Body of pancreas (tissue), 4 donors: Measurements from ENCODE around the gene EFR3B. TPM values are rescaled to one million over a fixed set of nuclear protein-coding genes. Genes with fewer than 3 reads are reported as not detected.
"Not testable (repeated sequence)": the region's sequence is repeated elsewhere in the genome, so short reads cannot be mapped to it uniquely, and the experiment has no call there.

Experiments
- ATAC-seq: fragments of 150-250 bp; one replicate; pipeline ENCODE4 v1.9.1; 2016
- DNase-seq, 4 donors: peaks; one replicate each; pipeline ENCODE4 v3.0.0-alpha.2; 2019
- H3K27ac ChIP-seq, 4 donors: fragments of 200-600 bp; sonication (generic); 1 replicate in 3 of 4; 2 replicates in 1 of 4; pipeline versions ENCODE4 v1.5.1 to v1.6.1; 2016 to 2019; ENCODE audit warnings: mild to moderate bottlenecking in 1 of 4, mixed read lengths in 1 of 4, moderate library complexity in 1 of 4
- H3K27me3 ChIP-seq, 2 donors: fragments of 200-600 bp; sonication (generic); one replicate each; pipeline ENCODE4 v1.6.0; 2016; ENCODE audit warnings: mild to moderate bottlenecking in 1 of 2
- H3K36me3 ChIP-seq, 2 donors: fragments of 200-600 bp; sonication (generic); replicated peaks in 1 of 2; 2 replicates each; pipeline ENCODE4 v1.5.1; 2016; ENCODE audit warnings: low read depth in 2 of 2; ENCODE audit not compliant: insufficient read depth in 1 of 2
- H3K4me1 ChIP-seq: fragments of 200-600 bp; sonication (generic); one replicate; pipeline ENCODE4 v1.6.0; 2016
- H3K4me3 ChIP-seq, 2 donors: fragments of 200-600 bp; sonication (generic); 1 replicate in 1 of 2; 2 replicates in 1 of 2; pipeline ENCODE4 v1.5.1; 2016 to 2019
- H3K9me3 ChIP-seq, 3 donors: fragments of 200-600 bp; sonication (generic); 1 replicate in 2 of 3; 2 replicates in 1 of 3; pipeline ENCODE4 v1.5.1; 2016
- POLR2A ChIP-seq, 3 donors: fragments of 450-650 bp; IDR thresholded peaks; one replicate each; pipeline ENCODE4 v1.6.1; 2016; ENCODE audit warnings: antibody characterized with exemption in 3 of 3, mild to moderate bottlenecking in 2 of 3
- WGBS, 2 donors: methylation state at CpG; one replicate each; pipeline ENCODE4 v1.1.5; 2017; 5-methylcytosine and 5-hydroxymethylcytosine counted together
- intact Hi-C: fragments of 100-400 bp; cut with DNase I; formaldehyde crosslinking; loops from one replicate; pipeline ENCODE4 v1.15.1; 2023
- total RNA-seq, 2 donors: library from RNA; depleted of rRNA; stranded (reverse); fragments of >200 nt; gene quantifications; one replicate each; pipeline ENCODE4 v1.1.0, GENCODE V29; 2016
- TF ChIP-seq, protein P1 (sequence below), 7 experiments: fragments of 450-650 bp in 4 of 7; fragments of 200-600 bp in 3 of 7; sonication (generic) in 3 of 7; IDR thresholded peaks; one replicate each; pipeline ENCODE4 v1.5.1; 2016 to 2019; ENCODE audit warnings: antibody characterized with exemption in 7 of 7

Gene EFR3B
- total RNA-seq, 2 donors from 2014 or later, result under 0.01 to 0.52 TPM

DNA sequence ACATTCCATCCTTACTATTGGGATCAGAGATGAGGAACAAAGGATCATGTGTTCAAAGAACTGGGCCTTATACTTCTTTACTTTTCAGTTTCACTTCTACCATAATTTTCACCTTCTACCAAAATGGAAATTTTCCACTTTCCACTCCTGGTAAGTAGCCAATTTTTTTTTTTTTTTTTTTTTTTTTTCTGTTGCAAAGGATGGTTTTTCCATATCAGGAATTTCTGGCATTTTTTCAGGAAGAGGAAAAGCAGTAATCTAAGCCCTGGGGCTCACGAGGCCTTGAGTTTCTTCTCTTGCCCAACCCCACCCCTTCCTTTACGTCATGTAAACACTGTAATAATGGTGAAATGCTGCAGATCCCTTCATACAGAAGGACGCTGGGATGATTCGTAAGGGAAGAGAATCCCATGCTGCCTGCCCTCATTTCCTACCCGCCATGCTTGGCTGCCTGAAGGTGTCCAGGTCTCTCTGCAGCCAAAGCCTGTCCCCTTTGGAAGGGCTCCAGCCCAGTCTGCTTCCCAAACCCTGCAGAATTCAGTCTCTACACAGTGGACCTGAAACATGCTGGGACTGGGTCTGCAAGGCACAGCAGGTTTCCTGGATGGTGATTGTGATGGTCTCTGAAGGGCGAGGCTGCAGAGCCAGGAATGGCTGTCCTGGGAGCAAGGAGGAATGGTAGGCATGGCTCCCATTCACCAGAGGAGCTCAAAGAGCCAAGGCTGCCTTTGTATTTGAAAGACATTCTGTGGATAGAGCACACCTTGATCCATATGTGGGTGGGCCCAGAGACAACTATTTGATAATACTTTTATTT is 57.0 kb downstream of the EFR3B start:
- intact Hi-C loops, result no loop called here
- DNase-seq, result peak in 1 of 4 donors; percentile 21
- ATAC-seq, result peak; percentile 74

DNA sequence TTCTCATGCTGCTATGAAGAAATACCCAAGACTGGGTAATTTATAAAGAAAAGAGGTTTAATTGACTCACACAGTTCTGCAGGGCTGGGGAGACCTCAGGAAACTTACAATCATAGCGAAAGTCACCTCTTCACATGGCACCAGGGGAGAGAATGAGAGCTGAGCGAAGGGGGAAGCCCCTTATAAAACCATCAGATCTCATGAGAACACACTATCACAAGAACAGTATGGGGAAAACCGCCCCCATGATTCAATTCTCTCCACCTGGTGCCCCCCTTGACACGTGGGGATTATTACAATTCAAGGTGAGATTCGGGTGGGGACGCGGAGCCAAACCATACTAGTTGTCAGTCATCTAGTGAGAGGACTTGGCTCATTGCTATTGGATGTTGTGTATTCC is 60.5 kb downstream of the EFR3B start:
- intact Hi-C loops, H3K4me1 ChIP-seq, H3K36me3 ChIP-seq, DNase-seq, H3K9me3 ChIP-seq, H3K27me3 ChIP-seq, ATAC-seq, H3K27ac ChIP-seq, H3K4me3 ChIP-seq: not testable (repeated sequence)
- 74 to 80% methylated on average over 7 of the region's 7 CpGs for WGBS, 2 donors

More for the DNA sequence above, 57.0 kb downstream of the EFR3B start:
- H3K27me3 ChIP-seq, result no peaks in the 10 kb centered on the region
- 81 to 83% methylated on average over 6 of the region's 6 CpGs for WGBS, 2 donors
- no peaks in the 10 kb centered on the region for H3K36me3 ChIP-seq
- peak overlapping the region in 1 of 4 donors; percentile 52 for H3K27ac ChIP-seq
- no peak overlapping the region for H3K4me3 ChIP-seq
- TF ChIP-seq, protein P1, sequence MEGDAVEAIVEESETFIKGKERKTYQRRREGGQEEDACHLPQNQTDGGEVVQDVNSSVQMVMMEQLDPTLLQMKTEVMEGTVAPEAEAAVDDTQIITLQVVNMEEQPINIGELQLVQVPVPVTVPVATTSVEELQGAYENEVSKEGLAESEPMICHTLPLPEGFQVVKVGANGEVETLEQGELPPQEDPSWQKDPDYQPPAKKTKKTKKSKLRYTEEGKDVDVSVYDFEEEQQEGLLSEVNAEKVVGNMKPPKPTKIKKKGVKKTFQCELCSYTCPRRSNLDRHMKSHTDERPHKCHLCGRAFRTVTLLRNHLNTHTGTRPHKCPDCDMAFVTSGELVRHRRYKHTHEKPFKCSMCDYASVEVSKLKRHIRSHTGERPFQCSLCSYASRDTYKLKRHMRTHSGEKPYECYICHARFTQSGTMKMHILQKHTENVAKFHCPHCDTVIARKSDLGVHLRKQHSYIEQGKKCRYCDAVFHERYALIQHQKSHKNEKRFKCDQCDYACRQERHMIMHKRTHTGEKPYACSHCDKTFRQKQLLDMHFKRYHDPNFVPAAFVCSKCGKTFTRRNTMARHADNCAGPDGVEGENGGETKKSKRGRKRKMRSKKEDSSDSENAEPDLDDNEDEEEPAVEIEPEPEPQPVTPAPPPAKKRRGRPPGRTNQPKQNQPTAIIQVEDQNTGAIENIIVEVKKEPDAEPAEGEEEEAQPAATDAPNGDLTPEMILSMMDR (IDR thresholded peaks at IDR 0.05), result no peak
- no peak for TF ChIP-seq POLR2A (IDR thresholded peaks at IDR 0.05)
- no peaks in the 10 kb centered on the region for H3K9me3 ChIP-seq
- no peaks in the 10 kb centered on the region for H3K4me1 ChIP-seq

DNA sequence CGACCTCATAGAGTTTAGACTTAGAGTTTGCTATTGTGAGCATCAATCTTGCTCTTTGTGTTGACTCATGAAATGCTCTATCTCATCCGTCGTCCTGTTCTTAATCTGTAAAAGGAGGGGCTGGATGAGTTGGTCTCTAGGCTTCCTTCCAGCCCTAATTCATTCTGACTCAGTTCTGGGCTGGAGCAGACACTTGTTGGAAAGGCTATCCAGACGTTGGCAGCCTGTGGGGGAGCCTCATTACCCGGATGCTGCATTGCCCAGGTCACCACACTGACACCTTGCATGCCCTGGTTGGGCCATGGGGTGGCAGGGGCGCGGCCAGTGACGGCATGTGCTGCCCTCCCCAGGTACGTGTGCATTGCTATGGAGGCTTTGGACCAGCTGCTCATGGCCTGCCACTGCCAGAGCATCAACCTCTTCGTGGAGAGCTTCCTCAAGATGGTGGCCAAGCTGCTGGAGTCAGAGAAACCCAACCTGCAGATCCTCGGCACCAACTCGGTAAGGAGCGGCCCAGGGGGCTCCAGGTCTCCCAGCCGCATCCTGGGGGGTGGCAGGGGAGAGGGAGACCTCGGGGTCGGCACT is 61.5 kb downstream of the EFR3B start:
- no peaks in the 10 kb centered on the region for H3K4me1 ChIP-seq
- H3K27ac ChIP-seq, result no peak overlapping the region
- no peak for TF ChIP-seq POLR2A (IDR thresholded peaks at IDR 0.05)
- TF ChIP-seq, protein P1 (IDR thresholded peaks at IDR 0.05), result no peak
- ATAC-seq (no peak), DNase-seq (no peak)
- WGBS, 2 donors, result 74% methylated on average over 8 to 16 of the region's 16 CpGs
- no peaks in the 10 kb centered on the region for H3K36me3 ChIP-seq
- H3K4me3 ChIP-seq, result no peak overlapping the region
- H3K9me3 ChIP-seq, result no peaks in the 10 kb centered on the region
- no peaks in the 10 kb centered on the region for H3K27me3 ChIP-seq
- intact Hi-C loops, result no loop called here

DNA sequence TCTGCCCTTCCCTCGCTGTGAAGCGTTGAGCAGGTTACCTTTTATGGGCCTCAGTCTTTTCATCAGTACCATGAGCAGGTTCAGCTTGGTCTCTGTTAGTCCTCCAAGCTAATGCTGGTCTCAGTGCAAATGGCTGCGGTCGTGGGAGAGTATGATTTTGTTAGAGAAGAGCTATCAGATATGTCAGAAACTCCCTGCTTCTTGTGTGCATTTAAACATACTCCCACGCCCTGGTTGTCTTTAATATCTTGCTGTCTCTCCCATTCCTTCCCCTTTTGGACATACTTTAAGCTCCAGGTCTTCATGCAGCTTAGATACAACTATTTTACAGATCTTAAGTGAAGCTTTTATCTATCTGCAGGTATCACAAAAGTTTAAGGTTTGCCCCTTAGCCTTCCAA is 62.9 kb downstream of the EFR3B start:
- Histone ChIP-seq H3K27ac (no peak overlapping the region), H3K4me3 (no peak overlapping the region), H3K27me3 (no peaks in the 10 kb centered on the region), H3K9me3 (no peaks in the 10 kb centered on the region), H3K36me3 (no peaks in the 10 kb centered on the region), H3K4me1 (no peaks in the 10 kb centered on the region)
- TF ChIP-seq POLR2A (IDR thresholded peaks at IDR 0.05), result no peak
- WGBS, 2 donors, result 73 to 80% methylated on average over 5 of the region's 5 CpGs
- ATAC-seq (no peak), DNase-seq (no peak)
- intact Hi-C loops, result no loop called here

DNA sequence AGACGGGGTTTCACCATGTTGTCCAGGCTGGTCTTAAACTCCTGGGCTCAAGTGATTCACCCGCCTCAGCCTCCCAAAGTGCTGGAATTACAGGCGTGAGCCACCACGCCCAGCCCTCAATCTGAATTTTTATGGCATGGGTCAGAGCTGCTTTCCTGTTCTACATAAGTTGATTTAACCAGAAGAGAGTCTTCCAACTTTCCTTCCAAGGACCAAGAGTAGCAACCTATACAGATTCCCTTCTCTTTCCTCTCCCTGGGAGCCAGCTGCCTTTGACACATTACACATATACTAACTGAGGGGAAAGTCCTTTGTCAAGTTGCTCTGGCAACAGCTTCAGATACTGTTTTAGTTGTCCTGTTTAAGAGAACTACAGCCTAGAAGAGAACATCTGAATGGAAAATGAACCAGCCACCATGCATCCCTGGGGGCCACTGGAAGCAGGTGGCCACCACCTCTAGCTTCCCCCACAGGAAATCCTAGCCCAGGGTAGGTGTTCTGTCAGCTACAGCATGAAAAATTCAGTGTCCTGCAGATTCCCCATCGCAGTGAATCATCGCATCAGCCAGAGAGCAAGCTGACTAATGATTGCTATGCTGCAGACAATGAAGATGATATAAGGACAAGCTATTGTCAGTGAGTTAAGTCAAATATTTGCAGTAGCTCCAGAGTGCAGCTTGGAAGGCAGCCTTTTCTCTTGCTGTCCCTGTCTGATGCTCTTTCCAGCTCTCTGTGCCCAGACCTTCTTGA is 63.6 kb downstream of the EFR3B start:
- no peaks in the 10 kb centered on the region for H3K27me3 ChIP-seq
- ATAC-seq (no peak), DNase-seq (no peak)
- no peaks in the 10 kb centered on the region for H3K36me3 ChIP-seq
- intact Hi-C loops, result no loop called here
- no peak overlapping the region for H3K27ac ChIP-seq
- H3K4me3 ChIP-seq, result no peak overlapping the region
- 69 to 75% methylated on average over 6 of the region's 6 CpGs for WGBS, 2 donors
- no peaks in the 10 kb centered on the region for H3K4me1 ChIP-seq
- TF ChIP-seq, protein P1 (IDR thresholded peaks at IDR 0.05), result no peak
- TF ChIP-seq POLR2A (IDR thresholded peaks at IDR 0.05), result no peak
- no peaks in the 10 kb centered on the region for H3K9me3 ChIP-seq
